Fibroblast of the aortic adventitia (primary cell): Measurements from ENCODE around the gene FAM20A. TPM values are rescaled to one million over a fixed set of nuclear protein-coding genes. Genes with fewer than 3 reads are reported as not detected.
A peak's percentile ranks its signal among the peaks of the same experiment; 100 is the strongest.

Experiments
- DNase-seq: peaks from one replicate; pipeline ENCODE4 v3.0.0-alpha.2; 2010; ENCODE audit warnings: low read depth
- H3K4me3 ChIP-seq: 2 replicates; pipeline ENCODE4 v1.5.1; 2011; ENCODE audit warnings: low read depth, mild to moderate bottlenecking, control low read depth, low read length, moderate library complexity
- total RNA-seq: library from RNA; depleted of rRNA; stranded (reverse); fragments of >200 nt; gene quantifications from 2 replicates; pipeline ENCODE4 v1.2.3, GENCODE V29; 2012; ENCODE audit warnings: low replicate concordance
- TF ChIP-seq, protein P1 (sequence below): IDR thresholded peaks from 2 replicates; pipeline ENCODE4 v1.5.1; 2011; ENCODE audit warnings: mild to moderate bottlenecking, low read length, control low read depth, inconsistent platforms; ENCODE audit not compliant: insufficient read depth

FAM20A gene
- total RNA-seq, 1 donor: 10.5 TPM

DNA sequence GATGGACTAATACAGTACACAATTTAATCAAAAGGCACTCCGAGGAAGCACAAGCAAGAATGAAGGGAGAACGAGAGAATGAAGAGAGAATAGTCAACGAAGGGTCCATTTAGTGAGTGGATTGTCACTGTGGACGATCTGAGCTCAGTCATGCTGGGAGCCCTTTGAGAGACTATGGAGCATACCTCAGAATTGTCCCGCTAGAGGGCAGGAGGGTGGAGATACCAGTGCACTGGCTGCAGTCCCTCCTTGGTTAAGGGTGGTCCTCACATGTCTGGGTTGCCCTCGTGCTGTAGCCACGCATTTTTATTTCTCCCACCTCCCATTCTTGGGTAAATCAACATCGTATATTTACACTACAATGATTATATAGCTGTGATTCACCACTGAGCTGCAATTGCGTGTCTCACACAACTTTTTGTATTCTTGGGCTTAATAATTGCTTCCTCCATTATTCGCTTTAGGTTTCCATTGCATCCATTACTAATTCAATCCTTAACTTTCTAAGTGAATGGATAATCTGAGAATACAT is 33.2 kb upstream of the FAM20A start:
- no peak overlapping the region for H3K4me3 ChIP-seq
- TF ChIP-seq, protein P1, sequence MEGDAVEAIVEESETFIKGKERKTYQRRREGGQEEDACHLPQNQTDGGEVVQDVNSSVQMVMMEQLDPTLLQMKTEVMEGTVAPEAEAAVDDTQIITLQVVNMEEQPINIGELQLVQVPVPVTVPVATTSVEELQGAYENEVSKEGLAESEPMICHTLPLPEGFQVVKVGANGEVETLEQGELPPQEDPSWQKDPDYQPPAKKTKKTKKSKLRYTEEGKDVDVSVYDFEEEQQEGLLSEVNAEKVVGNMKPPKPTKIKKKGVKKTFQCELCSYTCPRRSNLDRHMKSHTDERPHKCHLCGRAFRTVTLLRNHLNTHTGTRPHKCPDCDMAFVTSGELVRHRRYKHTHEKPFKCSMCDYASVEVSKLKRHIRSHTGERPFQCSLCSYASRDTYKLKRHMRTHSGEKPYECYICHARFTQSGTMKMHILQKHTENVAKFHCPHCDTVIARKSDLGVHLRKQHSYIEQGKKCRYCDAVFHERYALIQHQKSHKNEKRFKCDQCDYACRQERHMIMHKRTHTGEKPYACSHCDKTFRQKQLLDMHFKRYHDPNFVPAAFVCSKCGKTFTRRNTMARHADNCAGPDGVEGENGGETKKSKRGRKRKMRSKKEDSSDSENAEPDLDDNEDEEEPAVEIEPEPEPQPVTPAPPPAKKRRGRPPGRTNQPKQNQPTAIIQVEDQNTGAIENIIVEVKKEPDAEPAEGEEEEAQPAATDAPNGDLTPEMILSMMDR: no peak
- DNase-seq: no peak

DNA sequence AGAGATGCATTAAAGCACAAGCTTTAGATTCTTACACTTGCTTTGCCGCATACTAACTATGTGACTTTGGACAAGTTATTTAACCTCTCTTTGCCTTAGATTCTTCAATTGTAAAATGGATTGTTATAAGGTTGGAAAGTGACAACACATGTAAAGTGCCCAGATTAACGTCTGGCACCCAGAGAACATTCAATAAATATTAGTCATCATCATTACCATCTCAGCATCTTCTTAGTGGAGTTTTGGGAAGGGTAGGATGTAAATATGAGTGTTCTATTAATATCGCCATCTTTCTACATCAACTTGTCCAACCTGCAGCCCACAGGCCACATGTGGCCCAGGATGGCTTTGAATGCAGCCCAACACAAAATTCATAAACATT is 27.4 kb upstream of the FAM20A start:
- TF ChIP-seq, protein P1: no peak
- DNase-seq: no peak
- no peak overlapping the region for H3K4me3 ChIP-seq

DNA sequence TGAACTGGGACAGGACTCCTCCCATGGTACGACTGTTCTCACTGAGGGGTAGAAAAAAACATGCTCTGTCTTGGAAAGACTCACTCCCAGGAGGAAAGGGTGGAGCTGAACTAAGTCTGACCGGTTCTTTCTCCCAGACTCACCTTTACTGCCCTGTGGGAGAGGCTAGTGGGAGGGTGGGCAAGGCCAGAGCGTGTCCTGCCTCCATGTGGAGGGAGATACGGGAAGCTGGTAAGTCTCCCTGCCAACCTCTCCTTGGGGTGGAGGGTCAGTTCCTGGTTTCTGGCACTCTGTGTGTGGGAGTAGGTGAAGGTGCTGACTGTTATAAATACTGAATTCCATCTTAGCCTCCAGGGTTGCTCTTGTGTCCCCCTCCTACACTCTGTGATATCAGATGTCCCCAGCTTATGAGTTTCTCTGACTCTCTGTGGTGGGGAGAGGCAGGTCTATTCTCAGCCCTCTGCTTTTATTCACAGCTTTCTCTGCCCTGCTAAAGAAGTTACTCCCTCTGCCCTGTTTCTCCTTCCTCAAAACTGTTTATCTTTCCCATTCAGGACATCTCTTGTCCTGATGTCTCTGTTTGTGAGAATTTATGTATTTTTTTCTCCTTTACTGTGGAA is 26.9 kb upstream of the FAM20A start:
- DNase-seq: no peak
- TF ChIP-seq, protein P1: no peak
- no peak overlapping the region for H3K4me3 ChIP-seq

DNA sequence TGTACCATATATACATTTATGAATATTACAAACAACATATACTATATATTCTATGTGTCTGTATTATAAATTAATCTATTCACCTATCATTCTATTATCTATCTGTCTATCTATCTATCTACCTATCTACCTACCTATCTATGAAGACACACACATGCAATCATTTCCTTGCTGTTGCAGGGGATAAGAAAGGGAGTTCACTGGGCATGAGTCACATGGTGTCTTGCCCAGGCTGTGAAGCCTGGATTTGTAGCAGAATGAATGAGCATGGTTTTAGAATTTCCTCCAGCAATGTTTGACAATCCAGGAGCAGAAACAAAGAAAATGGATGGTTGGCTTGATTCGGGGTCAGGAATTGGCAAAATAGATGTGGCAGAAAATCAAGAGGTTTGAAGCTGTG is 23.2 kb upstream of the FAM20A start:
- H3K4me3 ChIP-seq: no peak overlapping the region
- TF ChIP-seq, protein P1: no peak
- peak; percentile 56 for DNase-seq

DNA sequence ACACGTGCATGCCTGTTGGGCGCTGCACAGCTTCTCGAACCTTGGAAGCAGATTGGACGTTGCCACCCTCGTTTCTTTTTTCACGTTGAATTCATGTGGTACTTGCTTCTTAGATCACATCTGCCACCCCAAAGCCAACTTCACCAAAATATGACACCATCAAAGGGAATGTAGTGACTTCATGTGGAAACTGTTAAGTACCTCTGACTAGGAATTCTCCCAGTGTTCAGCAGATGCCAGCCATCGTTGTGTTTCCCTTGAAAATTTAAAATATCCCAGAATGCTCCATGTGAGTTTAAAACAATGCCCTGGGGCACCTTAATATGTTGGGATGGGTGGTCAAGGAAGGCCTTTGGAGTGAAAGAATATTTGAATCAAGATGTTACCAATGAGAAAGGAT is 22.6 kb upstream of the FAM20A start:
- H3K4me3 ChIP-seq: no peak overlapping the region
- DNase-seq: no peak
- TF ChIP-seq, protein P1: no peak

DNA sequence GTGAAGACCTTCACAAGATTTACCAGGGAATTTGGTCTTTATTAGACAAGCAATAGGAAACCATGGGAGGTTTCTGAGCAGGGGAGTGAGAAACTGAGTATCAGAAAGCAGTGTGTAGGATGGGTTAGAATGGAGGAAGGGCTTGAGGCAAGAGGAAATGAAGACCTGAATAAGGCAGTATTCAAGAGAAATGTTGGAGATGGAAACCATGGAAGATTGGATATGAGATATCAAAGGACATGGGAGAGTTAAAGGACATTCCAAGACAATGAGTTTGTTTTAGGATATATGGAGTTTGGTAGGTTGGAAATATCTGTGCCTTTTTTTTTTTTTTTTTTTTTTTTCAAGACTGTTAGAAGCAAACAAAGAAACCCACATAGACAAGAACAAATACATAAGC is 21.3 kb upstream of the FAM20A start:
- no peak overlapping the region for H3K4me3 ChIP-seq
- TF ChIP-seq, protein P1: no peak
- DNase-seq: no peak

DNA sequence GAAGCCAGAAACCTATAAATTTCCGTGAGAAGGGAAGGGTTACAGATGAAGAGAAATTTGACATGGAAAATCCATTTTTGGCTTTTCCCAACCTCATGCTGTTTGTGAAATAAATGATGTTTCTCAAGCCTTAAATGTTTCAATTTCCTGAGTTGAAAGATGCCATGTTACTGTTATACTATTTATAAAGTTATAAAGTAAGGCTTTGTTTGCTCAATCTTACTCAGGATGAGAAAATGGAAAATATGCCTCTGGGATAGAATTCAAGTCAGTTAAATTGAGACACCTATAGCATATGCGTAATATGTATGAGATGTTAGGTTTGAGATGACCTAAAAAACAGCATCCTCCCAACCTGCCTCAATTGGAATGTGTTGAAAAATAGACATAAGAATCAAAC is 19.9 kb upstream of the FAM20A start:
- peak; percentile 33 for DNase-seq
- H3K4me3 ChIP-seq: no peak overlapping the region
- TF ChIP-seq, protein P1: no peak
